Astrocyte (in vitro differentiated cells and primary cell): ENCODE results near the gene DBET. TPM values are rescaled to one million over a fixed set of nuclear protein-coding genes. Genes with fewer than 3 reads are reported as not detected.

ENCODE experiments used
- DNase-seq: peaks from one replicate; pipeline ENCODE4 v3.0.0-alpha.2; 2010; ENCODE audit warnings: low read depth
- FAIRE-seq: peaks from 2 replicates; lab custom pipeline; 2011; peaks lifted over from hg19 to GRCh38; lab: Jason Lieb, UNC
- H2AFZ ChIP-seq: 2 replicates; pipeline ENCODE4 v1.6.0; 2012; ENCODE audit warnings: low read depth, low read length, inconsistent platforms
- H3K27ac ChIP-seq: 2 replicates; pipeline ENCODE4 v1.5.1; 2011; ENCODE audit warnings: low read depth, low read length, inconsistent platforms
- H3K27me3 ChIP-seq: 2 replicates; pipeline ENCODE4 v1.6.0; 2011; ENCODE audit warnings: low read length, inconsistent platforms; ENCODE audit not compliant: insufficient read depth
- H3K36me3 ChIP-seq: 2 replicates; pipeline ENCODE4 v1.5.1; 2011; ENCODE audit warnings: low read length, inconsistent platforms; ENCODE audit not compliant: insufficient read depth
- H3K4me1 ChIP-seq: 2 replicates; pipeline ENCODE4 v1.5.1; 2011; ENCODE audit warnings: low read length, inconsistent platforms; ENCODE audit not compliant: insufficient read depth
- H3K4me2 ChIP-seq: 2 replicates; pipeline ENCODE4 v1.6.0; 2012; ENCODE audit warnings: low read length, inconsistent platforms
- H3K4me3 ChIP-seq: 2 replicates; pipeline ENCODE4 v1.5.1; 2011; ENCODE audit warnings: low read depth, mild to moderate bottlenecking, low read length, inconsistent platforms; ENCODE audit not compliant: insufficient read depth
- H3K79me2 ChIP-seq: 2 replicates; pipeline ENCODE4 v1.6.0; 2012; ENCODE audit warnings: mild to moderate bottlenecking, low read length, inconsistent platforms; ENCODE audit not compliant: insufficient read depth
- H3K9ac ChIP-seq: 2 replicates; pipeline ENCODE4 v1.6.0; 2012; ENCODE audit warnings: mild to moderate bottlenecking, low read length, inconsistent platforms
- H3K9me3 ChIP-seq: 2 replicates; pipeline ENCODE4 v1.5.1; 2012; ENCODE audit warnings: low read depth, mild to moderate bottlenecking, low read length, inconsistent platforms; ENCODE audit not compliant: insufficient read depth
- H4K20me1 ChIP-seq: 2 replicates; pipeline ENCODE4 v1.6.0; 2012; ENCODE audit warnings: low read length, inconsistent platforms; ENCODE audit not compliant: insufficient read depth
- H3K27ac Mint-ChIP-seq: one replicate; pipeline ENCODE4 v1.8.0; 2021; ENCODE audit warnings: mild to moderate bottlenecking, mixed read lengths; ENCODE audit not compliant: unreplicated experiment
- H3K27me3 Mint-ChIP-seq: one replicate; pipeline ENCODE4 v1.8.0; 2021; ENCODE audit warnings: low read depth, mixed read lengths; ENCODE audit not compliant: unreplicated experiment
- H3K36me3 Mint-ChIP-seq: one replicate; pipeline ENCODE4 v1.8.0; 2021; ENCODE audit warnings: low read depth, mixed read lengths; ENCODE audit not compliant: unreplicated experiment
- H3K4me1 Mint-ChIP-seq: one replicate; pipeline ENCODE4 v1.8.0; 2021; ENCODE audit warnings: low read depth, mixed read lengths; ENCODE audit not compliant: unreplicated experiment
- H3K4me3 Mint-ChIP-seq: one replicate; pipeline ENCODE4 v1.8.0; 2021; ENCODE audit warnings: mild to moderate bottlenecking, moderate library complexity, mixed read lengths; ENCODE audit not compliant: unreplicated experiment
- H3K9me3 Mint-ChIP-seq: one replicate; pipeline ENCODE4 v1.8.0; 2021; ENCODE audit warnings: mild to moderate bottlenecking, mixed read lengths; ENCODE audit not compliant: unreplicated experiment
- CTCF ChIP-seq: IDR thresholded peaks from 2 replicates; pipeline ENCODE4 v1.5.1; 2011; ENCODE audit warnings: low read depth, mild to moderate bottlenecking, inconsistent platforms, low read length, moderate library complexity; ENCODE audit not compliant: insufficient read depth
- EZH2 ChIP-seq: IDR thresholded peaks from 2 replicates; pipeline ENCODE4 v1.6.1; 2012; ENCODE audit warnings: mild to moderate bottlenecking, low read length, inconsistent platforms; ENCODE audit not compliant: insufficient read depth
- total RNA-seq: library from RNA; stranded (reverse); gene quantifications from 2 replicates; pipeline ENCODE4 v1.2.1, GENCODE V29; 2021

The DBET gene
- total RNA-seq, 1 donor from 2014 or later: not detected

- no peak overlapping the region for H3K4me3 Mint-ChIP-seq
- Histone ChIP-seq H3K79me2 (no peaks in the 10 kb centered on the region), H3K27ac (no peak overlapping the region), H4K20me1 (no peaks in the 10 kb centered on the region), H3K4me2 (no peak overlapping the region), H3K36me3 (no peaks in the 10 kb centered on the region), H3K9me3 (peaks cover 14% of the 10 kb centered on the region), H3K4me3 (no peak overlapping the region), H3K27me3 (peaks cover 57% of the 10 kb centered on the region), H2AFZ (no peak overlapping the region), H3K4me1 (no peaks in the 10 kb centered on the region), H3K9ac (no peak overlapping the region)
- FAIRE-seq (no peak), DNase-seq (no peak)
- TF ChIP-seq CTCF (no peak), EZH2 (peak; percentile 12)
- H3K27me3 Mint-ChIP-seq: peaks cover 60% of the 10 kb centered on the region
- H3K27ac Mint-ChIP-seq: peak overlapping the region; percentile 55
- H3K36me3 Mint-ChIP-seq: no peaks in the 10 kb centered on the region
- peaks cover 36% of the 10 kb centered on the region for H3K9me3 Mint-ChIP-seq
- no peaks in the 10 kb centered on the region for H3K4me1 Mint-ChIP-seq
Observed at GRCh38 chr4:190016369-190017289, 47.7 kb upstream of the DBET start.

- peak overlapping the region; percentile 26 for H2AFZ ChIP-seq
- no peak for FAIRE-seq
- no peak overlapping the region for H3K27ac Mint-ChIP-seq
- no peak overlapping the region for H3K27ac ChIP-seq
- peaks cover 57% of the 10 kb centered on the region for H3K27me3 ChIP-seq
- peaks cover 36% of the 10 kb centered on the region for H3K9me3 Mint-ChIP-seq
- H3K4me2 ChIP-seq: no peak overlapping the region
- H3K36me3 ChIP-seq: no peaks in the 10 kb centered on the region
- no peak overlapping the region for H3K9ac ChIP-seq
- H3K9me3 ChIP-seq: peaks cover 14% of the 10 kb centered on the region
- no peak overlapping the region for H3K4me3 ChIP-seq
- no peaks in the 10 kb centered on the region for H3K4me1 Mint-ChIP-seq
- no peaks in the 10 kb centered on the region for H3K36me3 Mint-ChIP-seq
- no peaks in the 10 kb centered on the region for H4K20me1 ChIP-seq
- no peak for TF ChIP-seq CTCF
- no peak for TF ChIP-seq EZH2
- no peaks in the 10 kb centered on the region for H3K79me2 ChIP-seq
- peaks cover 56% of the 10 kb centered on the region for H3K27me3 Mint-ChIP-seq
- no peak for DNase-seq
- H3K4me1 ChIP-seq: no peaks in the 10 kb centered on the region
- H3K4me3 Mint-ChIP-seq: no peak overlapping the region
Observed at GRCh38 chr4:190017357-190018200, 46.7 kb upstream of the DBET start.
